CD4-positive, alpha-beta T cell treated with Interferon gamma for 1 hour (primary cell): ENCODE measurements around the gene PPT2.

Source experiments
- DNase-seq: peaks from one replicate; pipeline ENCODE4 v3.0.0-alpha.2; 2020

PPT2 gene

GRCh38 chr6:32153564-32154513 is at the start of gene PPT2:
PPT2 (plus strand) TSS chr6:32154141; CDS start chr6:32154595, 454 bp downstream.
- peak; percentile 78 for DNase-seq

- DNase-seq, result no peak
Measured at GRCh38 chr6:32105433-32105832, 48.5 kb upstream of the PPT2 start.

- no peak for DNase-seq
Measured at GRCh38 chr6:32107406-32107805, 46.5 kb upstream of the PPT2 start.

GRCh38 chr6:32108094-32108627 is 45.8 kb upstream of the PPT2 start:
- DNase-seq, result no peak

GRCh38 chr6:32108727-32109113 is 45.2 kb upstream of the PPT2 start:
- no peak for DNase-seq

- no peak for DNase-seq
Measured at GRCh38 chr6:32109114-32109764, 44.7 kb upstream of the PPT2 start, which contains the start of gene TNXB. TNXB (minus strand) TSS chr6:32109338; CDS start chr6:32098198, 11,140 bp downstream.

- no peak for DNase-seq
Measured at GRCh38 chr6:32109765-32110160, 44.2 kb upstream of the PPT2 start.

- no peak for DNase-seq
Measured at GRCh38 chr6:32110632-32111031, 43.3 kb upstream of the PPT2 start.

GRCh38 chr6:32111424-32112066 is 42.4 kb upstream of the PPT2 start:
- no peak for DNase-seq

GRCh38 chr6:32112431-32112980 is 41.4 kb upstream of the PPT2 start:
- DNase-seq, result no peak

GRCh38 chr6:32113386-32114352 is 40.3 kb upstream of the PPT2 start:
- peak; percentile 12 for DNase-seq

GRCh38 chr6:32114796-32115195 is 39.1 kb upstream of the PPT2 start:
- no peak for DNase-seq

GRCh38 chr6:32115623-32116022 is 38.3 kb upstream of the PPT2 start:
- no peak for DNase-seq

- no peak for DNase-seq
Measured at GRCh38 chr6:32116674-32117073, 37.3 kb upstream of the PPT2 start.

GRCh38 chr6:32117461-32117860 is 36.5 kb upstream of the PPT2 start:
- DNase-seq, result no peak

- DNase-seq, result peak; percentile 73
Measured at GRCh38 chr6:32118782-32119628, 34.9 kb upstream of the PPT2 start.

- DNase-seq, result no peak
Measured at GRCh38 chr6:32120573-32121059, 33.3 kb upstream of the PPT2 start.

- no peak for DNase-seq
Measured at GRCh38 chr6:32123681-32124080, 30.3 kb upstream of the PPT2 start.

- DNase-seq, result no peak
Measured at GRCh38 chr6:32126880-32127279, 27.1 kb upstream of the PPT2 start.

GRCh38 chr6:32127409-32127716 is 26.6 kb upstream of the PPT2 start:
- no peak for DNase-seq
